Stimulated activated memory B cell treated with anti-CD40 and anti-IgM and Interleukin-4, amounts not matched to agents 10 μg/mL and 1 μg/mL and 100 μg/mL, for 72 hours (primary cell): ENCODE data around the gene TAF6.
"Not testable (repeated sequence)": the region's sequence is repeated elsewhere in the genome, so short reads cannot be mapped to it uniquely, and the experiment has no call there.

Experiments
- ATAC-seq: fragments of 150-1000 bp; cut with Tn5 transposase; 2 replicates; pipeline ENCODE4 v1.10.0; 2021
- H3K27ac Mint-ChIP-seq: one replicate; pipeline ENCODE4 v1.8.0; 2022; ENCODE audit warnings: mild to moderate bottlenecking, mixed read lengths
- H3K27me3 Mint-ChIP-seq: one replicate; pipeline ENCODE4 v1.8.0; 2022; ENCODE audit warnings: mixed read lengths
- H3K36me3 Mint-ChIP-seq: one replicate; pipeline ENCODE4 v1.8.0; 2022; ENCODE audit warnings: mixed read lengths
- H3K4me1 Mint-ChIP-seq: one replicate; pipeline ENCODE4 v1.8.0; 2022; ENCODE audit warnings: mixed read lengths
- H3K4me3 Mint-ChIP-seq: one replicate; pipeline ENCODE4 v1.8.0; 2022; ENCODE audit warnings: mild to moderate bottlenecking, moderate library complexity, mixed read lengths
- H3K9me3 Mint-ChIP-seq: one replicate; pipeline ENCODE4 v1.8.0; 2022; ENCODE audit warnings: mixed read lengths

TAF6 gene

GRCh38 chr7:100155553-100156317 lies 36.6 kb upstream of the TAF6 start:
- Mint-ChIP-seq H3K36me3 (peaks cover 22% of the 10 kb centered on the region), H3K27me3 (no peaks in the 10 kb centered on the region), H3K4me1 (peaks cover 55% of the 10 kb centered on the region), H3K27ac (peak overlapping the region; percentile 82), H3K4me3 (no peak overlapping the region), H3K9me3 (no peaks in the 10 kb centered on the region)
- no peak for ATAC-seq

GRCh38 chr7:100154651-100155491 lies 35.7 kb upstream of the TAF6 start:
- Mint-ChIP-seq H3K27me3 (no peaks in the 10 kb centered on the region), H3K9me3 (no peaks in the 10 kb centered on the region), H3K27ac (no peak overlapping the region), H3K36me3 (peaks cover 30% of the 10 kb centered on the region), H3K4me3 (no peak overlapping the region), H3K4me1 (peaks cover 63% of the 10 kb centered on the region)
- no peak for ATAC-seq

- H3K36me3 Mint-ChIP-seq: peaks cover 30% of the 10 kb centered on the region
These were observed 34.8 kb upstream of the TAF6 start for GRCh38 chr7:100153708-100154535.

GRCh38 chr7:100152937-100153666 lies 33.9 kb upstream of the TAF6 start:
- no peak for ATAC-seq
- peaks cover 64% of the 10 kb centered on the region for H3K4me1 Mint-ChIP-seq
- no peaks in the 10 kb centered on the region for H3K27me3 Mint-ChIP-seq
- peaks cover 30% of the 10 kb centered on the region for H3K36me3 Mint-ChIP-seq
- H3K4me3 Mint-ChIP-seq: no peak overlapping the region
- H3K9me3 Mint-ChIP-seq: no peaks in the 10 kb centered on the region
- H3K27ac Mint-ChIP-seq: peak overlapping the region; percentile 20

More at GRCh38 chr7:100153708-100154535, 34.8 kb upstream of the TAF6 start:
- Mint-ChIP-seq H3K4me3 (no peak overlapping the region), H3K4me1 (peaks cover 61% of the 10 kb centered on the region), H3K27me3 (no peaks in the 10 kb centered on the region), H3K27ac (no peak overlapping the region), H3K9me3 (no peaks in the 10 kb centered on the region)
- no peak for ATAC-seq

GRCh38 chr7:100152404-100152803 lies 33.2 kb upstream of the TAF6 start:
- peaks cover 30% of the 10 kb centered on the region for H3K36me3 Mint-ChIP-seq
- no peaks in the 10 kb centered on the region for H3K9me3 Mint-ChIP-seq
- no peak overlapping the region for H3K4me3 Mint-ChIP-seq
- ATAC-seq: no peak
- peak overlapping the region; percentile 20 for H3K27ac Mint-ChIP-seq
- peaks cover 60% of the 10 kb centered on the region for H3K4me1 Mint-ChIP-seq
- no peaks in the 10 kb centered on the region for H3K27me3 Mint-ChIP-seq

GRCh38 chr7:100148559-100149328 lies 29.6 kb upstream of the TAF6 start, which contains the start of gene LAMTOR4:
Gene LAMTOR4, plus strand, starts transcription at chr7:100148918. Its CDS starts 55 bp downstream, at chr7:100148973.
- Mint-ChIP-seq H3K4me1 (peaks cover 41% of the 10 kb centered on the region), H3K36me3 (peaks cover 20% of the 10 kb centered on the region), H3K27me3 (no peaks in the 10 kb centered on the region), H3K4me3 (peak within 1 kb of the TSS; percentile 97), H3K9me3 (no peaks in the 10 kb centered on the region), H3K27ac (peak within 1 kb of the TSS; percentile 96)
- peak; percentile 99 for ATAC-seq

- H3K36me3 Mint-ChIP-seq: peaks cover 20% of the 10 kb centered on the region
- H3K9me3 Mint-ChIP-seq: no peaks in the 10 kb centered on the region
- no peaks in the 10 kb centered on the region for H3K27me3 Mint-ChIP-seq
- peaks cover 38% of the 10 kb centered on the region for H3K4me1 Mint-ChIP-seq
- peak overlapping the region; percentile 96 for H3K27ac Mint-ChIP-seq
- ATAC-seq: no peak
- H3K4me3 Mint-ChIP-seq: peak overlapping the region; percentile 97
These were observed 29.0 kb upstream of the TAF6 start for GRCh38 chr7:100148225-100148558.

GRCh38 chr7:100147278-100147677 lies 28.1 kb upstream of the TAF6 start:
- no peak for ATAC-seq
- H3K4me1 Mint-ChIP-seq: peaks cover 29% of the 10 kb centered on the region
- H3K36me3 Mint-ChIP-seq: peaks cover 11% of the 10 kb centered on the region
- no peaks in the 10 kb centered on the region for H3K9me3 Mint-ChIP-seq
- H3K27ac Mint-ChIP-seq: no peak overlapping the region
- no peak overlapping the region for H3K4me3 Mint-ChIP-seq
- H3K27me3 Mint-ChIP-seq: no peaks in the 10 kb centered on the region

- not testable (repeated sequence) for H3K4me3 Mint-ChIP-seq, H3K9me3 Mint-ChIP-seq, H3K27ac Mint-ChIP-seq, H3K27me3 Mint-ChIP-seq, ATAC-seq, H3K36me3 Mint-ChIP-seq
- H3K4me1 Mint-ChIP-seq: peaks cover 25% of the 10 kb centered on the region
These were observed 27.2 kb upstream of the TAF6 start for GRCh38 chr7:100146350-100146749.

- H3K9me3 Mint-ChIP-seq: no peaks in the 10 kb centered on the region
- no peak for ATAC-seq
- no peaks in the 10 kb centered on the region for H3K27me3 Mint-ChIP-seq
- H3K4me3 Mint-ChIP-seq: no peak overlapping the region
- H3K36me3 Mint-ChIP-seq: no peaks in the 10 kb centered on the region
- no peak overlapping the region for H3K27ac Mint-ChIP-seq
- H3K4me1 Mint-ChIP-seq: peaks cover 17% of the 10 kb centered on the region
These were observed 23.3 kb upstream of the TAF6 start for GRCh38 chr7:100142461-100142860.

GRCh38 chr7:100141555-100141949 lies 22.4 kb upstream of the TAF6 start:
- ATAC-seq: no peak
- H3K36me3 Mint-ChIP-seq: no peaks in the 10 kb centered on the region
- no peak overlapping the region for H3K27ac Mint-ChIP-seq
- no peak overlapping the region for H3K4me3 Mint-ChIP-seq
- H3K9me3 Mint-ChIP-seq: no peaks in the 10 kb centered on the region
- H3K27me3 Mint-ChIP-seq: no peaks in the 10 kb centered on the region
- peaks cover 18% of the 10 kb centered on the region for H3K4me1 Mint-ChIP-seq

GRCh38 chr7:100137851-100138760 lies 18.9 kb upstream of the TAF6 start:
- H3K4me3 Mint-ChIP-seq: no peak overlapping the region
- H3K27ac Mint-ChIP-seq: peak overlapping the region; percentile 58
- no peaks in the 10 kb centered on the region for H3K27me3 Mint-ChIP-seq
- peaks cover 18% of the 10 kb centered on the region for H3K4me1 Mint-ChIP-seq
- no peaks in the 10 kb centered on the region for H3K9me3 Mint-ChIP-seq
- H3K36me3 Mint-ChIP-seq: no peaks in the 10 kb centered on the region
- peak; percentile 86 for ATAC-seq

- Mint-ChIP-seq H3K27ac (no peak overlapping the region), H3K36me3 (no peaks in the 10 kb centered on the region), H3K27me3 (no peaks in the 10 kb centered on the region), H3K4me3 (no peak overlapping the region), H3K9me3 (no peaks in the 10 kb centered on the region), H3K4me1 (peaks cover 30% of the 10 kb centered on the region)
- ATAC-seq: peak; percentile 82
These were observed 13.6 kb upstream of the TAF6 start for GRCh38 chr7:100132697-100133151.
